Mesothelial cell of epicardium (in vitro differentiated cells): ENCODE measurements around the gene EDN1. TPM values are rescaled to one million over a fixed set of nuclear protein-coding genes. Genes with fewer than 3 reads are reported as not detected.
A peak's percentile ranks its signal among the peaks of the same experiment; 100 is the strongest.

ENCODE experiments used
- DNase-seq, 2 experiments: peaks; one replicate each; pipeline ENCODE4 v3.0.0; 2021; ENCODE audit warnings: low spot score in 2 of 2; ENCODE audit not compliant: unreplicated experiment in 2 of 2
- H3K27ac Mint-ChIP-seq: 2 replicates; pipeline ENCODE4 v1.8.0; 2021; ENCODE audit warnings: mixed read lengths
- H3K27me3 Mint-ChIP-seq: 2 replicates; pipeline ENCODE4 v1.8.0; 2021; ENCODE audit warnings: low read depth, mixed read lengths
- H3K36me3 Mint-ChIP-seq: 2 replicates; pipeline ENCODE4 v1.8.0; 2021; ENCODE audit warnings: mixed read lengths
- H3K4me1 Mint-ChIP-seq: 2 replicates; pipeline ENCODE4 v1.8.0; 2021; ENCODE audit warnings: mixed read lengths
- H3K4me3 Mint-ChIP-seq: 2 replicates; pipeline ENCODE4 v1.8.0; 2021; ENCODE audit warnings: mild to moderate bottlenecking, moderate library complexity, mixed read lengths
- H3K9me3 Mint-ChIP-seq: 2 replicates; pipeline ENCODE4 v1.8.0; 2021; ENCODE audit warnings: mixed read lengths
- total RNA-seq: library from RNA; stranded (reverse); gene quantifications from 3 replicates; pipeline ENCODE4 v1.2.1, GENCODE V29; 2021
- TF ChIP-seq, protein P1 (sequence below): fragments of 200-600 bp; sonication (generic); IDR thresholded peaks from one replicate; pipeline ENCODE4 v1.5.0; 2021; ENCODE audit warnings: antibody characterized with exemption; ENCODE audit not compliant: unreplicated experiment

The EDN1 gene
- total RNA-seq, 1 donor from 2014 or later, result 8.9 TPM

DNA sequence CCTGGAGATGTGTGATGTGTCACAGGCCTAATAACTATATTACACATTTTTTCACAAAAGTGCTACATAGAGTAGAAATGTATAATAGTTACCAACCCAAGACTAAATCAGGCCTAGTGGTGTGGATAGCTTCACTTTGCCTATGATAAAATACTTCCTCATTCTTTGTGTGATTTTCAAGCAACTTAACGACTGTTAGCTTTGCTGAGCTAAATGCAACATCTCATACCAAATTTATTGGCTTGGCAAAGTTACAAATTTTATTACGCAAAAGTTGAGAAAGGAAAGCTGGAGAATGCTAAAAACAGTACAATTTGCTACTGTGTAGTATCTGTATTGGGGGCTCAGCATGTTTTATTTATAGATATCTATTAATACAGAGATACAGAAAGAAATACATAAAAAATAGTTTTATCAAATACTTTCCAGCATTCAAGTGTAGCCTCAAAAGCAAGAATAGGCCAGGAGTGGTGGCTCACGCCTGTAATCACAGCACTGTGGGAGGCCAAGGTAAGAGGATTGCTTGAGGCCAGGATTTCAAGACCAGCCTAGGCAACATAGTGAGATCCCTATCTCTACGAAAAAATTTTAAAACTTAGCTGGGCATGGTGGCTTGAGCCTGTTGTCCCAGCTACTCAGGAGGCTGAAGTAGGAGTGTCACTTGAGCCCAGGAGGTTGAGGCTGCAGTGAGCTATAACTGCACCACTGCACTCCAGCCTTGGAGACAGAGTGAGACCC lies 3.6 kb upstream of the EDN1 start:
- Mint-ChIP-seq H3K9me3 (no peaks in the 10 kb centered on the region), H3K36me3 (no peaks in the 10 kb centered on the region), H3K4me1 (peaks cover 43% of the 10 kb centered on the region), H3K27ac (peak overlapping the region; percentile 71), H3K27me3 (peaks cover 2% of the 10 kb centered on the region), H3K4me3 (no peak overlapping the region)
- no peak for DNase-seq
- TF ChIP-seq, protein P1, sequence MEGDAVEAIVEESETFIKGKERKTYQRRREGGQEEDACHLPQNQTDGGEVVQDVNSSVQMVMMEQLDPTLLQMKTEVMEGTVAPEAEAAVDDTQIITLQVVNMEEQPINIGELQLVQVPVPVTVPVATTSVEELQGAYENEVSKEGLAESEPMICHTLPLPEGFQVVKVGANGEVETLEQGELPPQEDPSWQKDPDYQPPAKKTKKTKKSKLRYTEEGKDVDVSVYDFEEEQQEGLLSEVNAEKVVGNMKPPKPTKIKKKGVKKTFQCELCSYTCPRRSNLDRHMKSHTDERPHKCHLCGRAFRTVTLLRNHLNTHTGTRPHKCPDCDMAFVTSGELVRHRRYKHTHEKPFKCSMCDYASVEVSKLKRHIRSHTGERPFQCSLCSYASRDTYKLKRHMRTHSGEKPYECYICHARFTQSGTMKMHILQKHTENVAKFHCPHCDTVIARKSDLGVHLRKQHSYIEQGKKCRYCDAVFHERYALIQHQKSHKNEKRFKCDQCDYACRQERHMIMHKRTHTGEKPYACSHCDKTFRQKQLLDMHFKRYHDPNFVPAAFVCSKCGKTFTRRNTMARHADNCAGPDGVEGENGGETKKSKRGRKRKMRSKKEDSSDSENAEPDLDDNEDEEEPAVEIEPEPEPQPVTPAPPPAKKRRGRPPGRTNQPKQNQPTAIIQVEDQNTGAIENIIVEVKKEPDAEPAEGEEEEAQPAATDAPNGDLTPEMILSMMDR, result no peak

DNA sequence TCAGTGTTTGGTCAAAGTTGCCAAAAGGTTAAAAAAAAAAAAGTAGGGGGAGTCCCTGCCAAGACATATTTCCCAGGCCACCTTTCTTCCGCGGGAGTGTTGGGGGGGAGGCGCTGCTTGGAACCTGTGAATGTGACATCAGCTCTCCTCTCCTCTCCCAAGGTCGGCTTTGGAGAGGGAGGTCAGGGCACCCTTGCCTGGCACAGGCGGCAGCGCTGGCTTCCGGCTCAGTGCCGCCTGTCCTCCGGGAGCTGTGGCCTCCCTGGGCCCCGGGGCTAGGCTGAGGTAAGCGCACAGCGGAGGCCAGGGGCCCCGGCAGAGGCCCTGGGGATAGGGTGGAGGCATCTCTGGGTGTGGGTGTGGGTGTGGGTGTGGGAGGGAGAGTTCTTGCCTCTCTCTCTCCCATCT lies 1.9 kb upstream of the EDN1 start:
- Mint-ChIP-seq H3K27me3 (peaks cover 14% of the 10 kb centered on the region), H3K27ac (no peak overlapping the region), H3K9me3 (no peaks in the 10 kb centered on the region), H3K4me1 (peaks cover 52% of the 10 kb centered on the region), H3K36me3 (no peaks in the 10 kb centered on the region), H3K4me3 (no peak overlapping the region)
- DNase-seq, result no peak
- TF ChIP-seq, protein P1, result no peak

DNA sequence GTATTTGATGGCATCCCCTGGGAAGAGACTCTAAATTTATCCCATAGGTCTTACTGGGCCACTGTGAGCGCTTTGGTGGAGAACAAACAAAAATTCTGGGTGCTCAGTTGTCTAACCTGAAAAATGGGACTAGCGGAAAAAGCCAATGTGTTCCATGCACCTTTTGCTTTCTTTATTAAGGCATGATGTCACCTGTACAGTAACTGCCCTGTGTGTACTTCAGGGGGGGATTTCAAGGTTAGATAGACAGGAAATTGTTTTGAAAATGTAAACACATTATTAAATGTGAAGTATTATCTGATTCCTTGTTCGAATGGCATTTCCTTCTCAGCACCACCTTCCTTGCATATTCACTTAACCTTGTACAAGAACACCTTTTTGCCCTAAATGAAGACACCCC lies 1.2 kb upstream of the EDN1 start:
- Mint-ChIP-seq H3K9me3 (no peaks in the 10 kb centered on the region), H3K27me3 (peaks cover 14% of the 10 kb centered on the region), H3K4me1 (peaks cover 52% of the 10 kb centered on the region), H3K36me3 (no peaks in the 10 kb centered on the region), H3K4me3 (no peak overlapping the region), H3K27ac (peak overlapping the region; percentile 91)
- TF ChIP-seq, protein P1, result no peak
- no peak for DNase-seq

DNA sequence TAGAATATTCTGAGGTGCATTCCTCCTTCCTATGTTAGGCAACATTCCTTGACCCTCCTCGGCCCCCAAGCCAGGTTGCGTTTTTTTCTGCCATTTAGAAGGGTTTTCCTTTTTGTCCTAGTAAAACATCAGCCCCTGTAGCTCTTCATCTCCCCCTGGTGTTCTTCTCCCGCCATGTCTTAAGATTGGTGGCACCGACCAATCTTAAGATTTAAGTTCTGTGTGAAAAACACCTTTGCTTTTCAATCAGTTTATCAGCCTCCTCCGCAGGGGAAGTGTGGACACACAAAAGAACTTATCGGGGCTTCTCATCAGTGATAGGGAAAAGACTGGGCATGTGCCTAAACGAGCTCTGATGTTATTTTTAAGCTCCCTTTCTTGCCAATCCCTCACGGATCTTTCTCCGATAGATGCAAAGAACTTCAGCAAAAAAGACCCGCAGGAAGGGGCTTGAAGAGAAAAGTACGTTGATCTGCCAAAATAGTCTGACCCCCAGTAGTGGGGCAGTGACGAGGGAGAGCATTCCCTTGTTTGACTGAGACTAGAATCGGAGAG lies 719 bp upstream of the EDN1 start:
- Mint-ChIP-seq H3K4me3 (peak overlapping the region; percentile 79), H3K27me3 (peaks cover 14% of the 10 kb centered on the region), H3K27ac (peak overlapping the region; percentile 91), H3K9me3 (no peaks in the 10 kb centered on the region), H3K36me3 (no peaks in the 10 kb centered on the region), H3K4me1 (peaks cover 53% of the 10 kb centered on the region)
- DNase-seq, result peak in 1 of 2 experiments; percentile 53
- TF ChIP-seq, protein P1, result peak; percentile 55

DNA sequence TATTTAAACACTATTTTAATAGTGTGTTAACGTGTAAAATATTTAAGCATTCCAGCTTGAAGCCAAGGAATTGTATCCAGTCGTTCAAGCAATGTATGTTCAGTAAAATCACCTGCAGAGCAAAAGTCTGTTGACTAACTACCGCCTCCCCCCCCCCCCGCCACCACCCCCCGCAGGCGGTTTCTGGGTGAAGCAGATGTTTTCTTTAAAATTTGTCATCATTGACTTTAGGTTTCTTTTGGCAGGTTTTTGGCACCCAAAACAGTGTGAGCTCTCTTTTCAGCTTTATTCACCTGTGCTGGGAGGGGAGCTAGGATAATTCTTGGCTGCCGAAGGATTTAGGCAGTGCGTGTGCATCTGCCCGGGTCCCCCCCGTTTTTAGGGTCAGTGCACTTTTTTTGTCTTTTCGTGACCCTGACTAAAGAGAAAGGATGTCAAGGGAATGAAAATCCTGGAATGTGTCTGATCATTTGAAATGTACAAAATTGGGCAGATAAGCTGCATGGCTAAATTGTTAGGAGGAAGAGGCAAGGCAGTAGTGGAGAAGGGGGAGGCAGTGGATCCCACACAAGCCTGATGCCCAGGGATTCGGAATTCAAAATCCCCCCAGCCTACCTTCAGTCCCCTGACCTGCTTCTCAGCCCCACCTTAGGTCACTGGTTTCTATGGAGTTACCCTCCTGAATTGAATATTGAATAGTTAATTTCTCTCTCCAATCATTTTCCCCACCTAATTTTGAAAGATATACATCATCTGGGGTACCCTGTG lies 1.1 kb downstream of the EDN1 start:
- Mint-ChIP-seq H3K27ac (no peak overlapping the region), H3K36me3 (no peaks in the 10 kb centered on the region)

More for the DNA sequence above, 1.1 kb downstream of the EDN1 start:
- TF ChIP-seq, protein P1, result no peak
- Mint-ChIP-seq H3K4me1 (peaks cover 50% of the 10 kb centered on the region), H3K4me3 (peak overlapping the region; percentile 79), H3K27me3 (peaks cover 14% of the 10 kb centered on the region), H3K9me3 (no peaks in the 10 kb centered on the region)
- DNase-seq, result no peak
